ENCODE results near the gene ARHGEF3. TPM values are rescaled to one million over a fixed set of nuclear protein-coding genes. Genes with fewer than 3 reads are reported as not detected.
"Not testable (repeated sequence)": the region's sequence is repeated elsewhere in the genome, so short reads cannot be mapped to it uniquely, and the experiment has no call there.

Gene ARHGEF3
- total RNA-seq, 1 experiment from 2014 or later, result 4.4 TPM

DNA sequence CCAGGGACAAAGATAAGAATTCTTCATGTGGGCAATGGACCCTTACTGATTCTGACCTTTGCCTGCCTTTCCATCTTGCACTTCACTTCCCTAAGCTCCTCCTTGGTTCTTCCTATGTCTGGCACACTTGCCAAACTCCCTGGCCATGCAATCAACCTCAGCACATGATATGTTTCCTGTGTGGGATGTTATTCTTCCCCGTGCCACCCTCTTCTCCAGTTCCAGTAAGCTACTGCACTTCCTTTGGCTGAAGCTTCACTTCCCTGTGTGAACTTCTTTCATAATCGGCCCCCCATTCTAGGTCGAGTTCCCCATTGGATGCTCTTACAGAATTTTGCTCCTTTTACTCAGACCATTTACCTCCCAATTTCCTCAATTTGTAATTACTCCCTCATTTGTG is 108.0 kb downstream of the ARHGEF3 start:
- Histone ChIP-seq H2BK120ac (ENCODE audit: low read depth, low read length, poor library complexity, severe bottlenecking) (no peak overlapping the region), H2BK12ac (ENCODE audit: insufficient read length, low read depth, low read length) (no peak overlapping the region), H2AK5ac (ENCODE audit: insufficient read length, low read length) (no peak overlapping the region), H3K14ac (ENCODE audit: insufficient read depth, low read length) (no peak overlapping the region), H2AFZ (ENCODE audit: low read length) (no peak overlapping the region), H4K91ac (ENCODE audit: insufficient read length, low read depth, low read length) (no peak overlapping the region), H3K56ac (ENCODE audit: insufficient read length, low read depth, low read length) (no peak overlapping the region), H3T11ph (ENCODE audit: low read length) (no peak overlapping the region), H2BK5ac (ENCODE audit: insufficient read length, low read length) (no peak overlapping the region), H3K23ac (ENCODE audit: insufficient read length, low read depth, low read length) (no peak overlapping the region), H2BK20ac (ENCODE audit: low read depth, low read length, poor library complexity, severe bottlenecking) (no peak overlapping the region), H4K5ac (ENCODE audit: insufficient read length, low read depth, low read length) (no peak overlapping the region), H3K4me2 (ENCODE audit: insufficient read depth, insufficient read length, low read length) (no peak overlapping the region), H3K27ac (ENCODE audit: insufficient read length, low read depth, low read length) (no peak overlapping the region), H4K20me1 (ENCODE audit: control insufficient read depth, insufficient read depth, insufficient read length) (no peaks in the 10 kb centered on the region), H3K23me2 (ENCODE audit: insufficient read length, low read depth, low read length, poor library complexity, severe bottlenecking) (no peaks in the 10 kb centered on the region), H3K79me2 (ENCODE audit: insufficient read depth, low read length) (no peaks in the 10 kb centered on the region), H2BK15ac (ENCODE audit: low read depth, low read length) (no peak overlapping the region), H3K4me1 (ENCODE audit: insufficient read depth, low read length) (no peaks in the 10 kb centered on the region), H3K9ac (ENCODE audit: extremely low read depth, insufficient read length, low read length) (no peak overlapping the region), H3K27me3 (ENCODE audit: insufficient read depth, low read length) (no peaks in the 10 kb centered on the region), H3K9me3 (ENCODE audit: control insufficient read depth, low read depth, low read length) (no peaks in the 10 kb centered on the region), H3K4ac (ENCODE audit: low read depth, low read length) (no peak overlapping the region), H4K8ac (replicated peaks; ENCODE audit: insufficient read length, low read depth, low read length) (no peak overlapping the region), H3K18ac (ENCODE audit: insufficient read length, low read depth, low read length) (no peak overlapping the region), H3K79me1 (ENCODE audit: insufficient read depth, low read depth, low read length, poor library complexity, severe bottlenecking) (no peaks in the 10 kb centered on the region)
- H3K4me1 Mint-ChIP-seq, result no peaks in the 10 kb centered on the region
- H3K27ac Mint-ChIP-seq, result no peak overlapping the region
- H3K36me3 Mint-ChIP-seq (ENCODE audit: insufficient read depth in 1 of 3, low read depth in 3 of 3), result no peaks in the 10 kb centered on the region
- TF ChIP-seq, protein P1, sequence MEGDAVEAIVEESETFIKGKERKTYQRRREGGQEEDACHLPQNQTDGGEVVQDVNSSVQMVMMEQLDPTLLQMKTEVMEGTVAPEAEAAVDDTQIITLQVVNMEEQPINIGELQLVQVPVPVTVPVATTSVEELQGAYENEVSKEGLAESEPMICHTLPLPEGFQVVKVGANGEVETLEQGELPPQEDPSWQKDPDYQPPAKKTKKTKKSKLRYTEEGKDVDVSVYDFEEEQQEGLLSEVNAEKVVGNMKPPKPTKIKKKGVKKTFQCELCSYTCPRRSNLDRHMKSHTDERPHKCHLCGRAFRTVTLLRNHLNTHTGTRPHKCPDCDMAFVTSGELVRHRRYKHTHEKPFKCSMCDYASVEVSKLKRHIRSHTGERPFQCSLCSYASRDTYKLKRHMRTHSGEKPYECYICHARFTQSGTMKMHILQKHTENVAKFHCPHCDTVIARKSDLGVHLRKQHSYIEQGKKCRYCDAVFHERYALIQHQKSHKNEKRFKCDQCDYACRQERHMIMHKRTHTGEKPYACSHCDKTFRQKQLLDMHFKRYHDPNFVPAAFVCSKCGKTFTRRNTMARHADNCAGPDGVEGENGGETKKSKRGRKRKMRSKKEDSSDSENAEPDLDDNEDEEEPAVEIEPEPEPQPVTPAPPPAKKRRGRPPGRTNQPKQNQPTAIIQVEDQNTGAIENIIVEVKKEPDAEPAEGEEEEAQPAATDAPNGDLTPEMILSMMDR (conservative IDR thresholded peaks at IDR 0.05), result no peak
- no peak for DNase-seq
- no peaks in the 10 kb centered on the region for H3K9me3 Mint-ChIP-seq
- WGBS (ENCODE audit: extremely low coverage, insufficient read length, low lambda C conversion rate), result no CpG with 5 or more reads among the region's 3 CpGs
- H3K4me3 Mint-ChIP-seq, result no peak overlapping the region
- no peaks in the 10 kb centered on the region; the same call in none of the 2 replicates for H3K27me3 Mint-ChIP-seq (ENCODE audit: low read depth)

DNA sequence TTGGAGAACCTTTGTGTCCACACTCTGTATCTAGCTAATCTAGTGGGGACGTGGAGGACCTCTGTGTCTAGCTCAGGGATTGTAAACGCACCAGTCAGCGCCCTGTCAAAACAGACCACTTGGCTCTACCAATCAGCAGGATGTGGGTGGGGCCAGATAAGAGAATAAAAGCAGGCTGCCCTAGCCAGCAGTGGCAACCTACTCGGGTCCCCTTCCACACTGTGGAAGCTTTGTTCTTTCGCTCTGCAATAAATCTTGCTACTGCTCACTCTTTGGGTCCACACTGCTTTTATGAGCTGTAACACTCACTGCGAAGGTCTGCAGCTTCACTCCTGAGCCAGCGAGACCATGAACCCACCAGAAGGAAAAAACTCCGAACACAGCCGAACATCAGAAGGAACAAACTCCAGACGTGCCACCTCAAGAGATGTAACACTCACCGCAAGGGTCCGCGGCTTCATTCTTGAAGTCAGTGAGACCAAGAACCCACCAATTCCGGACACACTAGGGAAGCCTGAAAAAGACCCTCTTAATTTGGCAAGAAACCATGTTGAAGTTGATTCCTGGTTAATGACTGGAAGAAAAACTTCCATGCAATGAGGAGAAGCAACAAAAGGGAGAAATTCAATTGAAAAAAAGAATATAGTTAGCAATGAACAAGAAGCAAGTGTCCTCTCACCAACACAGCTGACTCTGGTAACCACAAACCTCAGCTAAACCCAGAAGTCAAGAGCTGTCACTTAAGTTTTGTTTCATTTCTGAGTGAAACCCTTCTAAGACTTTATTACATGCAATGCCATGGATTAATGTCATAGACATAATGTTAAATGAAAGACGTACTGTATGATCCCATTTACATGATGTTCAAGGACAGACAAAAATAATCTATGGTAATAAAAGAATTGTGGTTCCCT is 109.0 kb downstream of the ARHGEF3 start:
- H3K27ac ChIP-seq (ENCODE audit: insufficient read length, low read depth, low read length); H2BK120ac ChIP-seq (ENCODE audit: low read depth, low read length, poor library complexity, severe bottlenecking); H2AK5ac ChIP-seq (ENCODE audit: insufficient read length, low read length); H3K56ac ChIP-seq (ENCODE audit: insufficient read length, low read depth, low read length); H3K14ac ChIP-seq (ENCODE audit: insufficient read depth, low read length); H4K8ac ChIP-seq (replicated peaks; ENCODE audit: insufficient read length, low read depth, low read length); H3K27ac Mint-ChIP-seq; H2BK12ac ChIP-seq (ENCODE audit: insufficient read length, low read depth, low read length); H4K5ac ChIP-seq (ENCODE audit: insufficient read length, low read depth, low read length); H3K4me1 ChIP-seq (ENCODE audit: insufficient read depth, low read length); DNase-seq; H3K9ac ChIP-seq (ENCODE audit: extremely low read depth, insufficient read length, low read length); H3K27me3 ChIP-seq (ENCODE audit: insufficient read depth, low read length); H2BK15ac ChIP-seq (ENCODE audit: low read depth, low read length); H2BK5ac ChIP-seq (ENCODE audit: insufficient read length, low read length); H3K23me2 ChIP-seq (ENCODE audit: insufficient read length, low read depth, low read length, poor library complexity, severe bottlenecking); H3K4me1 Mint-ChIP-seq; H4K20me1 ChIP-seq (ENCODE audit: control insufficient read depth, insufficient read depth, insufficient read length); H3K18ac ChIP-seq (ENCODE audit: insufficient read length, low read depth, low read length); H3K79me2 ChIP-seq (ENCODE audit: insufficient read depth, low read length); H3K36me3 Mint-ChIP-seq (ENCODE audit: insufficient read depth in 1 of 3, low read depth in 3 of 3); H3K9me3 ChIP-seq (ENCODE audit: control insufficient read depth, low read depth, low read length); H2AFZ ChIP-seq (ENCODE audit: low read length); H2BK20ac ChIP-seq (ENCODE audit: low read depth, low read length, poor library complexity, severe bottlenecking); H3K27me3 Mint-ChIP-seq (ENCODE audit: low read depth); H3K4ac ChIP-seq (ENCODE audit: low read depth, low read length); H4K91ac ChIP-seq (ENCODE audit: insufficient read length, low read depth, low read length); H3T11ph ChIP-seq (ENCODE audit: low read length); H3K9me3 Mint-ChIP-seq; H3K79me1 ChIP-seq (ENCODE audit: insufficient read depth, low read depth, low read length, poor library complexity, severe bottlenecking); H3K23ac ChIP-seq (ENCODE audit: insufficient read length, low read depth, low read length); H3K4me2 ChIP-seq (ENCODE audit: insufficient read depth, insufficient read length, low read length); H3K4me3 Mint-ChIP-seq: not testable (repeated sequence)
- no CpG with 5 or more reads among the region's 15 CpGs for WGBS (ENCODE audit: extremely low coverage, insufficient read length, low lambda C conversion rate)
